Measurements from ENCODE around the gene ADRM1.

Gene ADRM1

GRCh38 chr20:62339647-62340062 is 36.9 kb downstream of the ADRM1 start:
- DNase-seq (ENCODE audit: low spot score) = peak; percentile 61

GRCh38 chr20:62342910-62343309 is 40.1 kb downstream of the ADRM1 start:
- no peak for DNase-seq (ENCODE audit: low spot score)

GRCh38 chr20:62344092-62344491 is 41.3 kb downstream of the ADRM1 start:
- DNase-seq (ENCODE audit: low spot score) = no peak

GRCh38 chr20:62344782-62345181 is 42.0 kb downstream of the ADRM1 start:
- no peak for DNase-seq (ENCODE audit: low spot score)

- DNase-seq (ENCODE audit: low spot score) = no peak
Measured at GRCh38 chr20:62345681-62346370, 43.0 kb downstream of the ADRM1 start.

- DNase-seq (ENCODE audit: low spot score) = no peak
Measured at GRCh38 chr20:62346398-62347150, 43.8 kb downstream of the ADRM1 start.

- no peak for DNase-seq (ENCODE audit: low spot score)
Measured at GRCh38 chr20:62347151-62347404, 44.3 kb downstream of the ADRM1 start.

GRCh38 chr20:62347445-62347844 is 44.6 kb downstream of the ADRM1 start:
- no peak for DNase-seq (ENCODE audit: low spot score)

- DNase-seq (ENCODE audit: low spot score) = no peak
Measured at GRCh38 chr20:62348604-62349003, 45.8 kb downstream of the ADRM1 start.

GRCh38 chr20:62349556-62350097 is 46.8 kb downstream of the ADRM1 start:
- no peak for DNase-seq (ENCODE audit: low spot score)

- DNase-seq (ENCODE audit: low spot score) = no peak
Measured at GRCh38 chr20:62350098-62350628, 47.4 kb downstream of the ADRM1 start.

- DNase-seq (ENCODE audit: low spot score) = no peak
Measured at GRCh38 chr20:62350629-62351422, 48.0 kb downstream of the ADRM1 start.

- DNase-seq (ENCODE audit: low spot score) = no peak
Measured at GRCh38 chr20:62351469-62352401, 48.9 kb downstream of the ADRM1 start.

GRCh38 chr20:62352402-62353288 is 49.8 kb downstream of the ADRM1 start:
- DNase-seq (ENCODE audit: low spot score) = no peak

GRCh38 chr20:62353289-62354030 is 50.7 kb downstream of the ADRM1 start:
- no peak for DNase-seq (ENCODE audit: low spot score)

- no peak for DNase-seq (ENCODE audit: low spot score)
Measured at GRCh38 chr20:62354031-62354808, 51.4 kb downstream of the ADRM1 start.

- DNase-seq (ENCODE audit: low spot score) = no peak
Measured at GRCh38 chr20:62354811-62355341, 52.1 kb downstream of the ADRM1 start.

GRCh38 chr20:62355516-62355877 is 52.7 kb downstream of the ADRM1 start:
- no peak for DNase-seq (ENCODE audit: low spot score)
